HS-27A (cell line): ENCODE results near the gene MYH14.
"Not testable (repeated sequence)": the region's sequence is repeated elsewhere in the genome, so short reads cannot be mapped to it uniquely, and the experiment has no call there.

Source experiments
- DNase-seq: peaks from one replicate; pipeline ENCODE4 v3.0.0-alpha.2; 2012; ENCODE audit warnings: low read depth, missing footprints

MYH14 gene

GRCh38 chr19:50332244-50333038 is 129.0 kb downstream of the MYH14 start:
- DNase-seq: no peak

GRCh38 chr19:50333235-50333736 is 129.9 kb downstream of the MYH14 start:
- DNase-seq: peak; percentile 17

GRCh38 chr19:50333737-50334617 is 130.6 kb downstream of the MYH14 start:
- no peak for DNase-seq

- DNase-seq: no peak
Observed at GRCh38 chr19:50334741-50335421, 131.5 kb downstream of the MYH14 start.

GRCh38 chr19:50337031-50337430 is 133.6 kb downstream of the MYH14 start:
- not testable (repeated sequence) for DNase-seq

GRCh38 chr19:50340331-50340730 is 136.9 kb downstream of the MYH14 start:
- no peak for DNase-seq

- DNase-seq: no peak
Observed at GRCh38 chr19:50341091-50341564, 137.7 kb downstream of the MYH14 start.

GRCh38 chr19:50344661-50345318 is 141.4 kb downstream of the MYH14 start:
- no peak for DNase-seq

- DNase-seq: not testable (repeated sequence)
Observed at GRCh38 chr19:50347089-50347581, 143.7 kb downstream of the MYH14 start.

GRCh38 chr19:50349277-50350057 is 146.0 kb downstream of the MYH14 start:
- no peak for DNase-seq

GRCh38 chr19:50352242-50352641 is 148.8 kb downstream of the MYH14 start:
- no peak for DNase-seq

GRCh38 chr19:50353487-50353880 is 150.1 kb downstream of the MYH14 start:
- DNase-seq: not testable (repeated sequence)

- DNase-seq: no peak
Observed at GRCh38 chr19:50356691-50357177, 153.3 kb downstream of the MYH14 start.

- peak; percentile 11 for DNase-seq
Observed at GRCh38 chr19:50357178-50358100, 154.0 kb downstream of the MYH14 start.

- no peak for DNase-seq
Observed at GRCh38 chr19:50358483-50359327, 155.3 kb downstream of the MYH14 start.

GRCh38 chr19:50359328-50359818 is 156.0 kb downstream of the MYH14 start:
- no peak for DNase-seq
